ENCODE measurements around the gene UNC45B. TPM values are rescaled to one million over a fixed set of nuclear protein-coding genes. Genes with fewer than 3 reads are reported as not detected.

The UNC45B gene
- total and polyA plus RNA-seq, 2 of the 4 experiments (the other 2 are of a cell fraction): not detected

DNA sequence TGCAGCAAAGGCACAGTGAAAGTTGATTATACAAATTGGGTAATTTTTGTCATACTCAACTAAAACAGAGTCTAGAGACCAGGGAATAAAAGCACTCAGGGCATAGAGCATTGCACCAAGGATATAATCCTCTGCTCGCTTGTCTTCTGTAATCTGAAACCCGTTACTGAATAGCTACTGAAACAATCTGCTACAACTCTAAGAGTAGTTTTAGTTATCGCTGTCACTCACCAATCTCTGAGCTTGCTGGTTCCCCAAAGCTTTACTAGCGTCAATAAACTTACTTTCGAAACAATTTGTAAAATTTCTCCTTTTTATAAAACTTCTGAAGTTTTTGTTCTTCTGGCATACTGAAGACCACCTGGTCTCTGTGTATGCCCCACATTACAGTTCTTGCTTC is 69.5 kb downstream of the UNC45B start:
- no peak overlapping the region for H3K56ac ChIP-seq (ENCODE audit: extremely low read depth, insufficient read depth, low read length)
- no peak overlapping the region for H2BK15ac ChIP-seq (ENCODE audit: low read depth, low read length)
- H3K4me2 ChIP-seq (ENCODE audit: low read depth, low read length): no peak overlapping the region
- TF ChIP-seq, protein P1, sequence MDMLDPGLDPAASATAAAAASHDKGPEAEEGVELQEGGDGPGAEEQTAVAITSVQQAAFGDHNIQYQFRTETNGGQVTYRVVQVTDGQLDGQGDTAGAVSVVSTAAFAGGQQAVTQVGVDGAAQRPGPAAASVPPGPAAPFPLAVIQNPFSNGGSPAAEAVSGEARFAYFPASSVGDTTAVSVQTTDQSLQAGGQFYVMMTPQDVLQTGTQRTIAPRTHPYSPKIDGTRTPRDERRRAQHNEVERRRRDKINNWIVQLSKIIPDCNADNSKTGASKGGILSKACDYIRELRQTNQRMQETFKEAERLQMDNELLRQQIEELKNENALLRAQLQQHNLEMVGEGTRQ (IDR thresholded peaks at IDR 0.05; ENCODE audit: low read depth, low read length): no peak
- no peak for TF ChIP-seq RFX5 (IDR thresholded peaks at IDR 0.05; ENCODE audit: low read depth, low read length)
- TF ChIP-seq RAD21 (IDR thresholded peaks at IDR 0.05; ENCODE audit: low read length): no peak
- TF ChIP-seq POLR2A (IDR thresholded peaks at IDR 0.05; ENCODE audit: low read depth, low read length): no peak
- no peak for TF ChIP-seq MAZ (IDR thresholded peaks at IDR 0.05; ENCODE audit: borderline replicate concordance, low read depth, low read length)
- TF ChIP-seq FOS (IDR thresholded peaks at IDR 0.05; ENCODE audit: low read depth, low read length): no peak
- TF ChIP-seq BHLHE40 (IDR thresholded peaks at IDR 0.05; ENCODE audit: low read depth, low read length): no peak
- no peak for TF ChIP-seq SMC3 (IDR thresholded peaks at IDR 0.05; ENCODE audit: low read depth, low read length)
- no peak for TF ChIP-seq CEBPB (IDR thresholded peaks at IDR 0.05; ENCODE audit: low read depth, low read length)
- no peak for TF ChIP-seq MAFK (IDR thresholded peaks at IDR 0.05; ENCODE audit: low read depth, low read length)
- TF ChIP-seq, protein P2, sequence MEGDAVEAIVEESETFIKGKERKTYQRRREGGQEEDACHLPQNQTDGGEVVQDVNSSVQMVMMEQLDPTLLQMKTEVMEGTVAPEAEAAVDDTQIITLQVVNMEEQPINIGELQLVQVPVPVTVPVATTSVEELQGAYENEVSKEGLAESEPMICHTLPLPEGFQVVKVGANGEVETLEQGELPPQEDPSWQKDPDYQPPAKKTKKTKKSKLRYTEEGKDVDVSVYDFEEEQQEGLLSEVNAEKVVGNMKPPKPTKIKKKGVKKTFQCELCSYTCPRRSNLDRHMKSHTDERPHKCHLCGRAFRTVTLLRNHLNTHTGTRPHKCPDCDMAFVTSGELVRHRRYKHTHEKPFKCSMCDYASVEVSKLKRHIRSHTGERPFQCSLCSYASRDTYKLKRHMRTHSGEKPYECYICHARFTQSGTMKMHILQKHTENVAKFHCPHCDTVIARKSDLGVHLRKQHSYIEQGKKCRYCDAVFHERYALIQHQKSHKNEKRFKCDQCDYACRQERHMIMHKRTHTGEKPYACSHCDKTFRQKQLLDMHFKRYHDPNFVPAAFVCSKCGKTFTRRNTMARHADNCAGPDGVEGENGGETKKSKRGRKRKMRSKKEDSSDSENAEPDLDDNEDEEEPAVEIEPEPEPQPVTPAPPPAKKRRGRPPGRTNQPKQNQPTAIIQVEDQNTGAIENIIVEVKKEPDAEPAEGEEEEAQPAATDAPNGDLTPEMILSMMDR (conservative IDR thresholded peaks at IDR 0.05; ENCODE audit: low read depth, low read length): no peak
- TF ChIP-seq, protein P3, sequence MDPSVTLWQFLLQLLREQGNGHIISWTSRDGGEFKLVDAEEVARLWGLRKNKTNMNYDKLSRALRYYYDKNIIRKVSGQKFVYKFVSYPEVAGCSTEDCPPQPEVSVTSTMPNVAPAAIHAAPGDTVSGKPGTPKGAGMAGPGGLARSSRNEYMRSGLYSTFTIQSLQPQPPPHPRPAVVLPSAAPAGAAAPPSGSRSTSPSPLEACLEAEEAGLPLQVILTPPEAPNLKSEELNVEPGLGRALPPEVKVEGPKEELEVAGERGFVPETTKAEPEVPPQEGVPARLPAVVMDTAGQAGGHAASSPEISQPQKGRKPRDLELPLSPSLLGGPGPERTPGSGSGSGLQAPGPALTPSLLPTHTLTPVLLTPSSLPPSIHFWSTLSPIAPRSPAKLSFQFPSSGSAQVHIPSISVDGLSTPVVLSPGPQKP (IDR thresholded peaks at IDR 0.05; ENCODE audit: borderline replicate concordance, low read depth, low read length): no peak
- TF ChIP-seq CHD1 (IDR thresholded peaks at IDR 0.05; ENCODE audit: low read depth, low read length): no peak
- no peak for TF ChIP-seq MXI1 (IDR thresholded peaks at IDR 0.05; ENCODE audit: borderline replicate concordance, low read depth, low read length)
- no peaks in the 10 kb centered on the region for H3K4me1 ChIP-seq (ENCODE audit: control insufficient read depth, insufficient read depth, low read length)
- H2AFZ ChIP-seq (replicated peaks; ENCODE audit: low read length, poor library complexity): no peak overlapping the region
- no peak overlapping the region for H4K5ac ChIP-seq (ENCODE audit: low read depth, low read length)
- no peak overlapping the region for H2BK120ac ChIP-seq (ENCODE audit: low read depth, low read length)
- H2BK5ac ChIP-seq (ENCODE audit: low read depth, low read length, poor library complexity, severe bottlenecking): no peak overlapping the region
- no peak for DNase-seq
- no peak overlapping the region for H2AK9ac ChIP-seq (replicated peaks; ENCODE audit: low read depth, low read length, poor library complexity)
- H4K91ac ChIP-seq (ENCODE audit: insufficient read depth, low read depth, low read length): no peak overlapping the region
- intact Hi-C loops (cut with micrococcal nuclease) (no loop called here), dilution Hi-C loops (cut with HindIII; ENCODE audit: low sequenced_read_pairs, unreplicated experiment) (no loop called here), in situ Hi-C loops (cut with MboI; ENCODE audit: low sequenced_read_pairs) (no loop called here)
- H3K9ac ChIP-seq (ENCODE audit: low read depth, low read length): no peak overlapping the region
- CTCF ChIA-PET: no interaction called here
- no peaks in the 10 kb centered on the region for H3K9me3 ChIP-seq (ENCODE audit: control insufficient read depth, insufficient read depth, low read length)
- no peak overlapping the region for H2AK5ac ChIP-seq (ENCODE audit: low read depth, low read length)
- H3K27me3 ChIP-seq (ENCODE audit: control insufficient read depth, insufficient read depth, low read length): peaks cover 7% of the 10 kb centered on the region
- ATAC-seq (ENCODE audit: low read depth): no peak
- H3K14ac ChIP-seq (replicated peaks; ENCODE audit: low read depth, low read length): no peak overlapping the region
- H4K8ac ChIP-seq (ENCODE audit: low read depth in 2 of 2, low read length in 2 of 2): no peak overlapping the region
- no peak overlapping the region for H3K18ac ChIP-seq (ENCODE audit: low read depth, low read length)
- no peak overlapping the region for H3K27ac ChIP-seq (ENCODE audit: insufficient read depth, low read length)
- WGBS, 2 experiments (ENCODE audit: extremely low coverage in 2 of 2, insufficient read length in 1 of 2): 27% methylated on average over 3 of the region's 5 CpGs; no CpG with 5 or more reads in 1 of the 2 experiments
- no peak overlapping the region for H2BK20ac ChIP-seq (ENCODE audit: low read depth, low read length)
- H3K23ac ChIP-seq (ENCODE audit: low read depth, low read length): no peak overlapping the region
- H3K4ac ChIP-seq (ENCODE audit: low read depth, low read length): no peak overlapping the region
- H3K79me1 ChIP-seq (ENCODE audit: low read depth in 1 of 2, low read length in 2 of 2): no peaks in the 10 kb centered on the region
- BruUV-seq (replicated peaks): no TSS peak
- H3K4me3 ChIP-seq (ENCODE audit: insufficient read depth, low read depth, low read length): no peak overlapping the region
- H3K9me1 ChIP-seq (ENCODE audit: insufficient read depth, low read length): no peaks in the 10 kb centered on the region
- no peaks in the 10 kb centered on the region for H4K20me1 ChIP-seq (ENCODE audit: insufficient read depth, low read length)
- POLR2A ChIA-PET (ENCODE audit: unreplicated experiment): no interaction called here
- H3K36me3 ChIP-seq (ENCODE audit: control insufficient read depth, insufficient read depth, low read length): no peaks in the 10 kb centered on the region

All from IMR-90 (cell line).